ENCODE measurements around the gene CLN6.
"Not testable (repeated sequence)": the region's sequence is repeated elsewhere in the genome, so short reads cannot be mapped to it uniquely, and the experiment has no call there.

CLN6 gene

DNA sequence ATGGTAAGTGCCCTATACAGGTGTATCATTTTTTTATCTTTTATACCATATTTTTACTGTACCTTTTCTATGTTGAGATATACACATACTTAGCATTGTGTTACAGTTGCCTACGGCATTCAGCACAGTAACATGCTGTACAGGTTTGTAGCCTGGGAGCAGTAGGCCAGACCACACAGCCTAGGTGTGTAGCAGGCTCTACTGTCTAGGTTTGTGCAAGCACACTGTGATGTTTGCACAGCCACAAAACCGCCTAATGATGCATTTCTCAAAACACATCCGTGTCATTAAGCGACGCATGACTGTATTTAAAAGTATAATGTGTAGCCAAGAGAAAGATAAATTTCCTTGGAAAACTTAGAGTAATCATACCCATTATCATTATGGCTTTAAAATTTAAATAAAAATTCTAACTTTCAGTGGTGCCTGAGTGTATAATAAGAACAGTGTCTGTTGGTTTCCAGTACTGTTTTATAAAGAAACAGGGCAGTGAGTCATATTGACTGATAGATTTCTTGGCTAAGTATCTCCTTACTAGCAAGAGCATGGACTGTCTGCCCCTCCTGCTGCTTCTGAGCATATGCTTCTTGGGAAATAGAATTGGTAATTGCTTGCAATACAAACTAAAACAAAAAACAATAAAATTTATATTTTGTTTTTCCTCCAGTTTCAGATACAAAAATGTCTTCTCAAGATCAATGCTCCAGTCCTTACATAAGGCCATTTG, 42.7 kb downstream of the CLN6 start:
- DNase-seq = no peak

DNA sequence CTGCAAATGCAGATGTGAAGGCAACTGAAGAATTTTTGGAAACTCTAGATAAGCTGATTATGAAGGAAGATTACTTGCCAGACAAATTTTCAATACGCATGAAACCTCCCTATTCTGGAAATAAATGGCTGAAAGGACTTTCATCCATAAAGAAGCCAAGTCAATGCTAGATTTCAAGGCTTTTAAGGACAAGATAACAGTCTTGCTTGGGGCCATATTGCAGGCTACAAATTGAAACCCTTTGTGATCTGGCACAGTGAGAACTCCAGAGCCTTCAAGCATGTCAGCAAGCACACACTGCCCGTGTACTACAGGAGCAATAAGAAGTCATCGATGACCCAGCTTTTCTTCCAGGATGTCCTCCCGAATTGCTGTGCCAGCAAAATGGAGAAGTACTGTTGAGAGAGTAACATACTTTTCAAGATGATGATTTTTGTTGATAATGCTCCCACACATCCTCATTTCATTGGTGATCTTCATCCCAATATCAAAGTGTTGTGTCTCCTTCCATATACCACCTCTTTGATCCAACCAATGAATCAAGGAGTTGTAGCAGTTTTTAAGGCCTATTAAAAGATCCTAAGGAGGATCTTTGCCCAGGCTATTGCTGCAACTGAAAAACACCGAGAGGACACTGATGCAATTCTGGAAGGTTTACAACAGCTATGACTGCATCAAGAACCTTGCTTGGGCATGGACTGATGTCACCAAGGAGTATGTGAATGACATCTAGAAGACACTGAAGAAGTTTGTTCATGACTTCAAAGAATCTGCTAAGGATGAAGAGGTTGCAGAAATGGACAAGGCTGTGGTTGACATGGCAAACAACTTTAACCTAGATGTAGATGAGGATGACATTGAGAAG, 44.7 kb downstream of the CLN6 start:
- DNase-seq = no peak

DNA sequence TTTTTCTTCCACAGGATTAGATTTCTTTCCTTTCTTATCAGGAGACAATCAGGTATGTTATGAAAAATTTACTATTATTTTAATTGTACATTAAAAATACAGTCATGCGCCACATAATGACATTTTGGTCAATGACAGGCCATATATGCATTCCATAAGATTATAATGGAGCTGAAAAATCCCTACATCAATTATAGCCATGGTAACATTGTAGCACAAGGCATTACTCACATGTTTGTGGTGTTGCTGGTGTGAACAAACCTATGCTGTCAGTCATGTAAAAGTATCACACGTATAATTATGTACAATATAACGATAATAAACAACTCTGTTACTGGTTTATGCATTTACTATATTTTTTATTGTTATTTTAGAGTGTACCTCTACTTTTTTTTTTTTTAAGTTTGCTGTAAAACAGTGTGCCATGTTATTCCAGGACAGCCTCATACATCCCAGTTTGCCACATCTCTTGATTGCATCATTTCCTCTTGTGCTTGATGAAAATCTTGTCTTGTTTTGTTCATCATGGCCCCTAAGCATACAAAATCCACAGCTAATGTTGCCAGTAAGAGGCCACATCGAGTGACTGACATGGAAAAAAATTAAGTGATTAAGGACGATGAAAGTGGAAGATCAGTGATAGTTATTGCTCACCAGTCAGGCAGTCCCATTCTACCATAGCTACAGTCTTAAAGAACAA, 45.8 kb downstream of the CLN6 start:
- DNase-seq = no peak

DNA sequence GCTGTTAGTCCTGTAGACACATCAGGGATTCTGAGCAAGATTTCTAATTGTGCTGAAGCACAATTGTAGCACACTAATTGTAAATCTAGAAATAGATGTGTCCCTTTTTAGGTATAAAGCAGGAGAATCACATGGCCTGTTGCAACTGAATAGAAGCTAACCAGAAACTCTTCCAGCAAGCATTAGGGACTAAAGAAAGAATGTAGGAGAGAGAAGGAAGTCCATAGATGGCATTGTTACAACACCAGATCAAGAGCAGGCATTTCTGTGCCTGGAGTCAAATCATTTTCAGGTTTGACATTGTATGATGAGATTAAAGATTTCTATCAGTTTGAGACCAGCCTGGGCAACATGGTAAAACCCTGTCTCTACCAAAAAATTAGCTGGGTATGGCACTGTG, 51.8 kb downstream of the CLN6 start:
- no peak for DNase-seq

DNA sequence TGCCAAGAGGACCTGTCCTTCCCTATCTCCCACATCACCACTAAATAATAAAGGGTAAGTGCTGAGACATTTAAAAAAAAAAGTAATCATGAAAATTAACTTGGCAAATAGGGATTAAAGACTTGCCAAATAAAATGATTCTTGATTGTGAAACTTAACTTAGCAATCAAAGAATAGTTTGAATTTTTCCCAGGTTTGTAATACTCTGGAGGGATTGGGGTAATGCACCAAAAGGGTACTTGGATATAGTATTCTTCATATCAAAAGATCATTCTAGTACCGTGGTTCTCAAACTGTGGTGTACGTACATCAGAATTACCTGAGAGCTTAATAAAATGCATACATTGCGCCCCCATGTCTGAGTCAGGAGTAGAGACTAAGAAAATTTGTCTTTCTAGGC, 52.9 kb downstream of the CLN6 start:
- DNase-seq = no peak

DNA sequence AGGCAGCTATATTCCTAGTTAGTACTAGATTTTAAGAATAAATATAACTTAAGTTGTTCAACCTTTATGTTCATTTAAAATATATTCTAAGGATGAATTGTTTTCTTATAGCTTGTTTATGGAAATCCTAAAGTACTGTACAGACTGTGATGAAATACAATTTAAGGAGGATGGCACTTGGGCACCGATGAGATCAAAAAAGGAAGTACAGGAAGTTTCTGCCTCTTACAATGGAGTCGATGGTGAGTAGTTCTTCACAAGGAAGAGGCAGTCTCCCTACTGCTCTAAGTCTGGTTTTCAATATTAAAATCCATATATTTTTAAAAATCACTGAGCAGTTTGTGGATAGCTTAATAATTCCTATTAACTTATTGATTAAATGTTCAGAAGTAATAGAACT, 54.0 kb downstream of the CLN6 start:
- no peak for DNase-seq

DNA sequence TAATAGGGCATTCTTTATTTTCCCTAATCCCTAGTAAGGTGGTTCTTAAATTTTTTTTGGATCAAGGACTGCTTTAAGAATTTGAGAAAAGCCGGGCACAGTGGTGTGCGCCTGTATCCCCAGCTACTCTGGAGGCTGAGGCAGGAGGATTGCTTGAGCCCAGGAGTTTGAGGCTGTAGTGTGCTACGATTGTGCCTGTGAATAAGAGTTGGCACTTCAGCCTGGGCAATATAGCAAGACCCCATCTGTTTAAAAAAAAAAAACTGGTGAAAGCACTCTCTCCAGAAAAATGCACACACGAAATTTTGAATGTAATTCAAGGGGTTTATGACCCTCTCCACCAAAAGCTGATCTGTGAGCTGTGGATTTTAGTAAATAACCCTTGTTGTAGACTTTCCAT, 56.4 kb downstream of the CLN6 start:
- DNase-seq = no peak

DNA sequence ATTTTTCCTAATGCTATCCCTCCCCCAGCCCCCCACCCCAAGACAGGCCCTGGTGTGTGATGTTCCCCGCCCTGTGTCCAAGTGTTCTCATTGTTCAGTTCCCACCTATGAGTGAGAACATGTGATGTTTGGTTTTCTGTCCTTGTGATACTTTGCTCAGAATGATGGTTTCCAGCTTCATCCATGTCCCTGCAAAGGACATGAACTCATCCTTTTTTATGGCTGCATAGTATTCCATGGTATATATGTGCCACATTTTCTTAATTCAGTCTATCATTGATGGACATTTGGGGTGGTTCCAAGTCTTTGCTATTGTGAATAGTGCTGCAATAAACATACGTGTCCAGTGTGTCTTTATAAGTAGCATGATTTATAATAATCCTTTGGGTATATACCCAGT, 57.5 kb downstream of the CLN6 start:
- not testable (repeated sequence) for DNase-seq

DNA sequence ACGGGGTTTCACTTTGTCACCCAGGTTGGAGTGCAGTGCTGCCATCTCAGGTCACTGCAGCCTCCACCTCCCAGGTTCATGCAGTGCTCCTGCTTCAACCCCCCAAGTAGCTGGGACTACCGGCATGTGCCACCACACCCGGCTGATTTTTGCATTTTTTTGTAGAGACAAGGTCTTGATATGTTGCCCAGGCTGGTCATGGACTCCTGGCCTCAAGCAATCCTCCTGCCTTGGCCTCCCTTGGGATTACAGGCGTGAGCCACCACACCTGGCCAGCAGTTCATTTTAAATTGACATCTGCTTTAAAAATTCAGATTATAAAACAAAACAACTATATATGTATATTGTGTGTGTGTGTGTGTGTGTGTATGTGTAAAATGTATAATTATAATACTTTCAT, 62.7 kb downstream of the CLN6 start:
- DNase-seq = no peak

DNA sequence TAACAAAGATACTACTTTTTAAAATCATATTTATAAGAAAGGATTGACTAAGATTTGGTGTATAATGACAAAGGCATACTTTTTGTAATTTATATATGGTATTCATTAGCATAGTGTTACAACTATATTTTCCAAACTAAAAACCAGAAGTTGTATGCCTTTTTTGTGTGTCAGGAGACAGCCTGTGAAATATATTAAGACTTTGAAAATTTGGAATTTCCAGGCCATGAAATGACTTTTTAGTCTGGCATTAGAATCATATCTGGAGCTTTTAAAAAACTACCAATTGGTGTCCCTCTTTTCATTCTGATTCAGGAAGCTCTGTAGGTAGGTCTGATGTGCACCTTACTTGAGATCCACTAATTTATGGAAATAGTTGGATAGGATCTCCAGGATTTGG, 66.3 kb downstream of the CLN6 start:
- no peak for DNase-seq

DNA sequence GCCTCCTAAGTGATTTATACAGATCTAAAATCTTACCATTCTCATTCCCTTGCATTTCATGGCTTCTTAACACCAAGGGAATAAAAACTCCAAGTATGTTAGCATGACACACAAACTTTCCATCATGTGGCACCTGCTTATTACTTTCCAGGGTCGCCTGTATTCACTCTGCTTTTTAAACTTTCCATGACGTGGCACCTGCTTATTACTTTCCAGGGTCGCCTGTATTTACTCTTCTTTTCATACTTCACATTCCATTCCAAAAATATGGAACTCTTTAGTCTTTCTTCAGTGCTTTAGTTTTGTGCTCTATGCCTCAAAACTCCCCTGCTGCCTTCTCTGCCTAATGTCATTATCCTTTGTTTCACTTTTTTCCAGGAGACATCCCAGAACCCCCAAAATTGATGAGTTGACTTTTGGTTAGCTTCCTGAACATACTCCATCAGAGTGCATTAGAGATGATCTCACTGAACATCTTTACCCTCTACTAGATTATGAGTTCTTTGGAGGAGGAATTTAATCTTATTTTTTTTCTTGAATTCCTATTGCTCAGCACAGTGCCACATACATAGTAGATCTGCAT, 71.4 kb downstream of the CLN6 start:
- DNase-seq = no peak

DNA sequence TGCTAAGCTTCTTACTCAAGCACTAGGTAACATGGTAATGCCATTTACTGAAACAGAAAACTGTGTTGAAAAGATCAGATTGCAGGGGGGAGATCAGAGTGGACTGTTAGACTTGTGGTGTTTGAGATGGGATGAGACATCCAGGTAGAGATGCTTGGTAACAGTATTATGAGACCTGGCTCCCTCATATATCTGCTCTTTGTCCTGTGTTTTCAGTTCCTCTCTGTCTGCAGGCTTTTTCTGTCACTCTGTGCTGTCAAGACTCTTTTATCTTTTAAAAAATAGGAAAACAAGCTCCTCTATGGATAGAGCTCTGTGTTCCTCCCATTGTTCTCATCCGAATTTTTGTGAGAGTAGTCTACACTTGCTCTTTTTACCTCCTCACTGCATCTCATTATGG, 72.5 kb downstream of the CLN6 start:
- no peak for DNase-seq
